A549 (cell line): ENCODE data around the gene PHB1. TPM values are rescaled to one million over a fixed set of nuclear protein-coding genes. Genes with fewer than 3 reads are reported as not detected.
A peak's percentile ranks its signal among the peaks of the same experiment; 100 is the strongest.
"Not testable (repeated sequence)": the region's sequence is repeated elsewhere in the genome, so short reads cannot be mapped to it uniquely, and the experiment has no call there.

Experiments used
- ATAC-seq, 2 experiments: fragments of 200-7000 bp in 1 of 2; fragments of >200 bp in 1 of 2; cut with Nextera tagmentation in 1 of 2; cut with Tn5 transposase in 1 of 2; 3 replicates each; pipeline versions ENCODE4 v1.8.0 to v1.9.1; 2018 to 2020; ENCODE audit warnings: mild to moderate bottlenecking in 1 of 2, moderate library complexity in 1 of 2
- CTCF ChIA-PET: fragments of 300-600 bp; sonication (Branson Sonifier 250); formaldehyde crosslinking; extraction: SDS; loops from one replicate; lab custom pipeline; 2021; ENCODE audit warnings: antibody characterized with exemption, inconsistent platforms; lab: Yijun Ruan, JAX
- POLR2A ChIA-PET: fragments of 350-600 bp; formaldehyde crosslinking; extraction: SDS; loops from one replicate; lab custom pipeline; 2021; ENCODE audit warnings: antibody characterized with exemption, inconsistent platforms; lab: Yijun Ruan, JAX
- DNase-seq, 2 experiments: peaks; one replicate each; pipeline versions ENCODE4 v3.0.0 to v3.0.0-alpha.2; 2011 to 2016; ENCODE audit warnings: low read depth in 1 of 2, low spot score in 1 of 2
- FAIRE-seq: peaks from 2 replicates; lab custom pipeline; 2011; peaks lifted over from hg19 to GRCh38; lab: Jason Lieb, UNC
- H3K27ac ChIP-seq, 2 experiments: fragments of >200 bp; sonication (Bioruptor Twin); formaldehyde crosslinking; 3 replicates each; pipeline ENCODE4 v1.5.1; 2016 to 2017
- H3K4me1 ChIP-seq: fragments of >200 bp; sonication (Bioruptor Twin); formaldehyde crosslinking; 3 replicates; pipeline ENCODE4 v1.6.1; 2016
- H3K4me2 ChIP-seq: fragments of >200 bp; sonication (Bioruptor Twin); formaldehyde crosslinking; 3 replicates; pipeline ENCODE4 v1.6.1; 2016
- H3K4me3 ChIP-seq: fragments of >200 bp; sonication (Bioruptor Twin); formaldehyde crosslinking; 3 replicates; pipeline ENCODE4 v1.5.1; 2016
- H3K9me3 ChIP-seq: fragments of >200 bp; sonication (Bioruptor Twin); formaldehyde crosslinking; 3 replicates; pipeline ENCODE4 v1.6.1; 2016
- BHLHE40 ChIP-seq: IDR thresholded peaks from 2 replicates; pipeline ENCODE4 v1.6.1; 2012; ENCODE audit warnings: low read depth, low read length, inconsistent platforms
- CHD2 ChIP-seq: fragments of 150-350 bp; IDR thresholded peaks from 2 replicates; pipeline ENCODE4 v1.6.1; 2014; ENCODE audit warnings: low read length; ENCODE audit not compliant: partially characterized antibody
- CTCF ChIP-seq: fragments of >200 bp; sonication (Bioruptor Twin); formaldehyde crosslinking; IDR thresholded peaks from 3 replicates; pipeline ENCODE4 v1.5.1; 2016
- FOSL2 ChIP-seq, 2 experiments: fragments of 450-650 bp in 1 of 2; fragments of >200 bp in 1 of 2; sonication (Bioruptor Twin) in 1 of 2; formaldehyde crosslinking; IDR thresholded peaks; 2 replicates each; pipeline versions ENCODE4 v1.5.0 to v1.6.1; 2016 to 2020; ENCODE audit warnings: mild to moderate bottlenecking in 1 of 2, moderate library complexity in 1 of 2
- HDAC2 ChIP-seq: fragments of 200-600 bp; sonication (generic); IDR thresholded peaks from 2 replicates; pipeline ENCODE4 v1.6.1; 2016
- HEYL ChIP-seq: fragments of 250-450 bp; sonication (Bioruptor Pico); IDR thresholded peaks from 2 replicates; pipeline ENCODE4 v1.8.0; 2021; ENCODE audit warnings: mild to moderate bottlenecking, moderate library complexity
- KDM5A ChIP-seq: fragments of 200-600 bp; sonication (generic); IDR thresholded peaks from 2 replicates; pipeline ENCODE4 v1.6.1; 2016; ENCODE audit warnings: antibody characterized with exemption, mild to moderate bottlenecking
- MAFK ChIP-seq: fragments of 450-650 bp; IDR thresholded peaks from 2 replicates; pipeline ENCODE4 v1.6.1; 2014; ENCODE audit not compliant: partially characterized antibody
- MYC ChIP-seq: IDR thresholded peaks from 2 replicates; pipeline ENCODE4 v1.6.1; 2012; ENCODE audit warnings: mild to moderate bottlenecking, inconsistent platforms, low read length, improper control_type of control experiment, borderline replicate concordance
- NPAS2 ChIP-seq: fragments of 250-450 bp; sonication (Bioruptor Pico); IDR thresholded peaks from 2 replicates; pipeline ENCODE4 v1.8.0; 2022; ENCODE audit warnings: mild to moderate bottlenecking, moderate library complexity, borderline replicate concordance
- POLR2AphosphoS2 ChIP-seq: conservative IDR thresholded peaks from 2 replicates; pipeline ENCODE4 v1.6.1; 2012; ENCODE audit warnings: low read length, improper control_type of control experiment, inconsistent platforms
- RAD21 ChIP-seq, 2 experiments: fragments of >200 bp in 1 of 2; sonication (Bioruptor Twin) in 1 of 2; formaldehyde crosslinking in 1 of 2; IDR thresholded peaks in 1 of 2; conservative IDR thresholded peaks in 1 of 2; 2 replicates in 1 of 2; 3 replicates in 1 of 2; pipeline ENCODE4 v1.6.1; 2012 to 2018; ENCODE audit warnings: inconsistent platforms in 1 of 2
- RARB ChIP-seq: fragments of 250-450 bp; sonication (Bioruptor Pico); IDR thresholded peaks from 2 replicates; pipeline ENCODE4 v1.8.0; 2021; ENCODE audit warnings: mild to moderate bottlenecking, moderate library complexity
- RCOR1 ChIP-seq: fragments of 150-350 bp; IDR thresholded peaks from 2 replicates; pipeline ENCODE4 v1.6.1; 2014; ENCODE audit warnings: antibody characterized with exemption, low read length, low read depth
- RFX5 ChIP-seq: fragments of 450-650 bp; IDR thresholded peaks from 2 replicates; pipeline ENCODE4 v1.7.1; 2014; ENCODE audit warnings: antibody characterized with exemption, mild to moderate bottlenecking, moderate library complexity
- RNF2 ChIP-seq: fragments of 200-600 bp; sonication (generic); IDR thresholded peaks from 2 replicates; pipeline ENCODE4 v1.6.1; 2016; ENCODE audit warnings: low read depth, mild to moderate bottlenecking, antibody characterized with exemption, moderate library complexity, borderline replicate concordance
- SMC3 ChIP-seq: fragments of >200 bp; sonication (Bioruptor Twin); formaldehyde crosslinking; IDR thresholded peaks from 3 replicates; pipeline ENCODE4 v1.6.1; 2018; ENCODE audit warnings: inconsistent platforms
- USF2 ChIP-seq: fragments of 450-650 bp; IDR thresholded peaks from 2 replicates; pipeline ENCODE4 v1.6.1; 2014; ENCODE audit warnings: antibody characterized with exemption
- ZC3H11A ChIP-seq: fragments of 450-650 bp; IDR thresholded peaks from 2 replicates; pipeline ENCODE4 v1.6.1; 2014; ENCODE audit warnings: antibody characterized with exemption, mild to moderate bottlenecking
- ZFP36 ChIP-seq: fragments of 450-650 bp; IDR thresholded peaks from 2 replicates; pipeline ENCODE4 v1.6.1; 2014; ENCODE audit warnings: borderline replicate concordance; ENCODE audit not compliant: partially characterized antibody
- ZNF302 ChIP-seq: fragments of 250-450 bp; sonication (Bioruptor Pico); IDR thresholded peaks from 2 replicates; pipeline ENCODE4 v1.9.0; 2021; ENCODE audit warnings: inconsistent platforms, mild to moderate bottlenecking, moderate library complexity
- ZSCAN20 ChIP-seq: fragments of 250-450 bp; sonication (Bioruptor Pico); IDR thresholded peaks from 2 replicates; pipeline ENCODE4 v1.8.0; 2022; ENCODE audit warnings: mild to moderate bottlenecking, moderate library complexity
- WGBS: methylation state at CpG from one replicate; pipeline ENCODE4 v1.1.6; 2017; ENCODE audit errors: missing lambda C conversion rate; 5-methylcytosine and 5-hydroxymethylcytosine counted together
- polyA plus RNA-seq, 4 experiments: library from polyadenylated mRNA; depleted of rRNA in 3 of 4; stranded (reverse); fragments of >200 nt; fragmentation: RNase III in 1 of 4; extraction: RNeasy Plus Mini Kit Qiagen cat#74134 plus additional on column Dnase treatment in 1 of 4; gene quantifications; 2 replicates in 3 of 4; 3 replicates in 1 of 4; pipeline ENCODE4 v1.2.3, GENCODE V29; 2011 to 2017
- TF ChIP-seq, protein P1 (sequence below): fragments of >200 bp; sonication (Bioruptor Twin); formaldehyde crosslinking; IDR thresholded peaks from 2 replicates; pipeline ENCODE4 v1.6.1; 2016
- TF ChIP-seq, protein P2 (sequence below): IDR thresholded peaks from 2 replicates; pipeline ENCODE4 v1.6.1; 2012; ENCODE audit warnings: low read depth, borderline replicate concordance

PHB1 gene
- polyA plus RNA-seq, 2 of the 4 experiments (the other 2 are of a cell fraction): 432 to 480 TPM

GRCh38 chr17:49365667-49366066 lies 49.0 kb downstream of the PHB1 start:
- H3K4me1 ChIP-seq: peaks cover 5% of the 10 kb centered on the region; the same call in 2 of the 3 replicates
- H3K4me3 ChIP-seq: no peak overlapping the region
- H3K9me3 ChIP-seq: no peaks in the 10 kb centered on the region
- peak; percentile 66 to 70 for DNase-seq
- no peak for TF ChIP-seq HDAC2
- TF ChIP-seq RAD21 (conservative IDR thresholded peaks at IDR 0.05 in 1 of 2, IDR thresholded peaks at IDR 0.05 in 1 of 2): peak in 1 of 2 experiments; percentile 23; a peak in 1 of 5 replicates
- peak; percentile 72 for TF ChIP-seq MAFK
- no peak for FAIRE-seq
- no peak overlapping the region for H3K4me2 ChIP-seq
- no peak overlapping the region for H3K27ac ChIP-seq
- ChIA-PET CTCF (interaction anchor here (0.7 to 2.6 kb wide), 11 partner anchors 10 to 484 kb away, joined by 3 to 11 read pairs (median 4); no protein-coding TSS in a partner anchor), POLR2A (no interaction called here)
- WGBS: 16% methylated on average over 2 of the region's 2 CpGs
- ATAC-seq: peak; percentile 55 to 72; a peak in 5 of 6 replicates

- peaks cover 11% of the 10 kb centered on the region for H3K4me1 ChIP-seq
- CTCF ChIA-PET: interaction anchor here (0.6 to 2.8 kb wide), 9 partner anchors 16 to 192 kb away, joined by 3 to 11 read pairs (median 6); no protein-coding TSS in a partner anchor
- DNase-seq, ATAC-seq, POLR2A ChIA-PET, H3K4me3 ChIP-seq, H3K27ac ChIP-seq, FAIRE-seq, H3K4me2 ChIP-seq, H3K9me3 ChIP-seq: not testable (repeated sequence)
- 94% methylated on average over 10 of the region's 10 CpGs for WGBS
These were observed 49.6 kb downstream of the PHB1 start for GRCh38 chr17:49365126-49365525.

GRCh38 chr17:49364119-49364518 lies 50.6 kb downstream of the PHB1 start:
- H3K9me3 ChIP-seq: no peaks in the 10 kb centered on the region
- TF ChIP-seq HEYL (CRISPR knock-in tag) (no peak), USF2 (no peak), RAD21 (conservative IDR thresholded peaks at IDR 0.05 in 1 of 2, IDR thresholded peaks at IDR 0.05 in 1 of 2) (0 out of 5 replicates have a peak, but pooled peaks of 1 of the 2 experiments have one; percentile 16), CTCF (peak; percentile 18; the same call in 2 of the 3 replicates), MAFK (no peak), NPAS2 (no peak), RFX5 (no peak), ZSCAN20 (CRISPR knock-in tag) (no peak), POLR2AphosphoS2 (no peak)
- TF ChIP-seq, protein P1, sequence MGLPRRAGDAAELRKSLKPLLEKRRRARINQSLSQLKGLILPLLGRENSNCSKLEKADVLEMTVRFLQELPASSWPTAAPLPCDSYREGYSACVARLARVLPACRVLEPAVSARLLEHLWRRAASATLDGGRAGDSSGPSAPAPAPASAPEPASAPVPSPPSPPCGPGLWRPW: no peak
- H3K4me3 ChIP-seq: no peak overlapping the region
- ChIA-PET POLR2A (no interaction called here), CTCF (interaction anchor here (1.3 to 2.8 kb wide), 5 partner anchors 17 to 193 kb away, joined by 4 to 11 read pairs (median 6); no protein-coding TSS in a partner anchor)
- no peak overlapping the region for H3K4me2 ChIP-seq
- H3K4me1 ChIP-seq: peaks cover 21% of the 10 kb centered on the region
- no peak overlapping the region for H3K27ac ChIP-seq
- 69% methylated on average over 2 of the region's 2 CpGs for WGBS
- FAIRE-seq (no peak), DNase-seq (no peak), ATAC-seq (no peak)

DNA sequence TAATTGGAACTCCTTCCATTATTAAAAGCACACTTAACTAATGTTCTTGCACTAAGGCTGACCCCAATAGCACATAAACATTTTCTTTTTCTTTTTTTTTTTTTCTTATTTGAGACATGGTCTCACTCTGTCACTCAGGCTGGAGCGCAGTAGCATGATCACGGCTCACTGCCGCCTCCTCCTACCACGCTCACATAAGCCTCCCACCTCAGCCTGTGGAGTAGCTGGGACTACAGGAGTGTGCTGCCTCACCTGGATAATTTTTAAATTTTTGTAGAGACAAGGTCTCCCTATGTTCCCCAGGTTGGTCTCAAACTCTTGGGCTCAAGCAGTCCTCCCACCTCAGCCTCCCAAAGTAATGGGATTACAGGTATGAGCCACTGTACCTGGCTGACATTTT lies 51.4 kb downstream of the PHB1 start:
- Histone ChIP-seq H3K4me2 (no peak overlapping the region), H3K4me1 (peaks cover 28% of the 10 kb centered on the region), H3K27ac (no peak overlapping the region), H3K9me3 (no peaks in the 10 kb centered on the region), H3K4me3 (no peak overlapping the region)
- WGBS: 99% methylated on average over 4 of the region's 4 CpGs
- ChIA-PET POLR2A (no interaction called here), CTCF (interaction anchor here (0.6 to 2.8 kb wide), 5 partner anchors 12 to 193 kb away, joined by 3 to 10 read pairs (median 4); no protein-coding TSS in a partner anchor)
- ATAC-seq (no peak), DNase-seq (no peak), FAIRE-seq (no peak)
- no peak for TF ChIP-seq BHLHE40
- TF ChIP-seq FOSL2 (IDR thresholded peaks at IDR 0.05): no peak
- no peak for TF ChIP-seq FOSL2 (CRISPR knock-in tag; IDR thresholded peaks at IDR 0.05)
- TF ChIP-seq ZFP36: no peak
- TF ChIP-seq MYC: no peak
- TF ChIP-seq CHD2: no peak
- TF ChIP-seq ZC3H11A: no peak
- no peak for TF ChIP-seq RCOR1
- no peak for TF ChIP-seq RNF2
- TF ChIP-seq, protein P2, sequence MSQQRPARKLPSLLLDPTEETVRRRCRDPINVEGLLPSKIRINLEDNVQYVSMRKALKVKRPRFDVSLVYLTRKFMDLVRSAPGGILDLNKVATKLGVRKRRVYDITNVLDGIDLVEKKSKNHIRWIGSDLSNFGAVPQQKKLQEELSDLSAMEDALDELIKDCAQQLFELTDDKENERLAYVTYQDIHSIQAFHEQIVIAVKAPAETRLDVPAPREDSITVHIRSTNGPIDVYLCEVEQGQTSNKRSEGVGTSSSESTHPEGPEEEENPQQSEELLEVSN: no peak
- TF ChIP-seq, protein P1: no peak
- no peak for TF ChIP-seq ZNF302 (CRISPR knock-in tag)
- TF ChIP-seq USF2: no peak
- no peak for TF ChIP-seq RARB (CRISPR knock-in tag)
- TF ChIP-seq SMC3: no peak
- TF ChIP-seq HEYL (CRISPR knock-in tag): no peak
- no peak for TF ChIP-seq KDM5A
